GM12878 (cell line): Measurements from ENCODE around the gene ACSL3. TPM values are rescaled to one million over a fixed set of nuclear protein-coding genes. Genes with fewer than 3 reads are reported as not detected.

Experiments used
- ATAC-seq: fragments of 200-7000 bp; cut with Tn5 transposase; 3 replicates; pipeline ENCODE4 v1.9.1; 2020; ENCODE audit warnings: mild to moderate bottlenecking, moderate library complexity
- BruUV-seq: library from RNA; stranded (reverse); fragments of 400-500 nt; replicated peaks from 2 replicates; lab custom pipeline; 2021; lab: Mats Ljungman, UMichigan
- CTCF ChIA-PET: fragments of 300-600 bp; sonication (Branson Sonifier 250); formaldehyde crosslinking; extraction: SDS; loops from one replicate; lab custom pipeline; 2021; ENCODE audit warnings: inconsistent platforms; lab: Yijun Ruan, JAX
- POLR2A ChIA-PET: fragments of 350-600 bp; formaldehyde crosslinking; extraction: SDS; loops from one replicate; lab custom pipeline; 2021; ENCODE audit warnings: inconsistent platforms; lab: Charles Lee
- RAD21 ChIA-PET: fragments of 300-600 bp; sonication (Branson Sonifier 250); formaldehyde crosslinking; loops from one replicate; lab custom pipeline; 2023; ENCODE audit warnings: antibody characterized with exemption; ENCODE audit not compliant: unreplicated experiment; lab: Charles Lee
- SMC1A ChIA-PET: fragments of 300-600 bp; sonication (Branson Sonifier 250); formaldehyde crosslinking; loops from one replicate; lab custom pipeline; 2023; ENCODE audit not compliant: unreplicated experiment, uncharacterized antibody; lab: Charles Lee
- DNase-seq: peaks from one replicate; pipeline ENCODE4 v3.0.0-alpha.2; 2011; ENCODE audit warnings: low read depth, low spot score
- FAIRE-seq: peaks from 3 replicates; lab custom pipeline; 2011; peaks lifted over from hg19 to GRCh38; lab: Jason Lieb, UNC
- H2AFZ ChIP-seq: 2 replicates; pipeline ENCODE4 v1.6.0; 2011; ENCODE audit warnings: low read depth, low read length, control low read depth; ENCODE audit not compliant: control insufficient read depth
- H3K27ac ChIP-seq: 2 replicates; pipeline ENCODE4 v1.5.1; 2011; ENCODE audit warnings: control low read depth; ENCODE audit not compliant: control insufficient read depth, insufficient read depth
- H3K27me3 ChIP-seq, 2 experiments: replicated peaks in 1 of 2; 2 replicates each; pipeline versions ENCODE4 v1.6.0 to v1.6.1; 2011; ENCODE audit warnings: low read length in 1 of 2; ENCODE audit not compliant: control insufficient read depth in 2 of 2, insufficient read depth in 2 of 2
- H3K36me3 ChIP-seq, 2 experiments: 2 replicates each; pipeline ENCODE4 v1.5.1; 2011; ENCODE audit warnings: low read length in 1 of 2; ENCODE audit not compliant: control insufficient read depth in 2 of 2, insufficient read depth in 2 of 2
- H3K4me1 ChIP-seq: 2 replicates; pipeline ENCODE4 v1.6.1; 2011; ENCODE audit warnings: mild to moderate bottlenecking, low read length, moderate library complexity, mixed read lengths; ENCODE audit not compliant: control insufficient read depth, insufficient read depth
- H3K4me2 ChIP-seq: 2 replicates; pipeline ENCODE4 v1.6.0; 2011; ENCODE audit warnings: control low read depth; ENCODE audit not compliant: control insufficient read depth, insufficient read depth
- H3K4me3 ChIP-seq: fragments of 200-600 bp; sonication (generic); 2 replicates; pipeline ENCODE4 v1.5.1; 2016
- H3K79me2 ChIP-seq: 2 replicates; pipeline ENCODE4 v1.6.0; 2011; ENCODE audit warnings: low read length; ENCODE audit not compliant: control insufficient read depth, insufficient read depth
- H3K9ac ChIP-seq: 2 replicates; pipeline ENCODE4 v1.8.0; 2011; ENCODE audit warnings: low read length, control low read depth, mixed read lengths; ENCODE audit not compliant: control insufficient read depth, insufficient read depth
- H3K9me3 ChIP-seq: replicated peaks from 3 replicates; pipeline ENCODE4 v1.5.1; 2011; ENCODE audit warnings: mild to moderate bottlenecking, low read length; ENCODE audit not compliant: control insufficient read depth, insufficient read depth
- H4K20me1 ChIP-seq: 2 replicates; pipeline ENCODE4 v1.6.0; 2011; ENCODE audit not compliant: control insufficient read depth, insufficient read depth
- BRCA1 ChIP-seq: IDR thresholded peaks from 2 replicates; pipeline ENCODE4 v1.6.1; 2011; ENCODE audit warnings: low read depth, low read length, improper control_type of control experiment
- CBX3 ChIP-seq: fragments of 200-600 bp; sonication (generic); IDR thresholded peaks from 2 replicates; pipeline ENCODE4 v1.6.1; 2016; ENCODE audit warnings: low read depth, borderline replicate concordance
- CEBPZ ChIP-seq: fragments of 150-350 bp; IDR thresholded peaks from 2 replicates; pipeline ENCODE4 v1.6.1; 2016; ENCODE audit warnings: low read depth, low read length
- CHD1 ChIP-seq: IDR thresholded peaks from 2 replicates; pipeline ENCODE4 v1.6.1; 2012; ENCODE audit warnings: low read depth, low read length, improper control_type of control experiment
- HDAC2 ChIP-seq: fragments of 200-600 bp; sonication (generic); IDR thresholded peaks from 2 replicates; pipeline ENCODE4 v1.6.1; 2017
- HDAC6 ChIP-seq: fragments of 200-600 bp; sonication (generic); IDR thresholded peaks from one replicate; pipeline ENCODE4 v1.8.0; 2017; ENCODE audit warnings: antibody characterized with exemption; ENCODE audit not compliant: unreplicated experiment
- IKZF1 ChIP-seq: fragments of 450-650 bp; conservative IDR thresholded peaks from 2 replicates; pipeline ENCODE4 v1.6.1; 2017; ENCODE audit warnings: antibody characterized with exemption, mild to moderate bottlenecking
- JUND ChIP-seq: IDR thresholded peaks from 2 replicates; pipeline ENCODE4 v1.6.1; 2012; ENCODE audit warnings: low read depth, mild to moderate bottlenecking, low read length, improper control_type of control experiment, moderate library complexity
- MEF2A ChIP-seq: IDR thresholded peaks from 2 replicates; pipeline ENCODE4 v1.6.1; 2011; ENCODE audit warnings: low read depth, mild to moderate bottlenecking, low read length, moderate library complexity; ENCODE audit not compliant: insufficient read depth
- MLLT1 ChIP-seq: fragments of 450-650 bp; IDR thresholded peaks from 2 replicates; pipeline ENCODE4 v1.6.1; 2016; ENCODE audit warnings: mild to moderate bottlenecking
- SREBF2 ChIP-seq: IDR thresholded peaks from 2 replicates; pipeline ENCODE4 v1.6.1; 2012; ENCODE audit warnings: mild to moderate bottlenecking, low read length
- STAT1 ChIP-seq: fragments of 450-650 bp; conservative IDR thresholded peaks from 2 replicates; pipeline ENCODE4 v1.6.1; 2014; ENCODE audit warnings: antibody characterized with exemption, mild to moderate bottlenecking
- TARDBP ChIP-seq: IDR thresholded peaks from 2 replicates; pipeline ENCODE4 v1.6.1; 2016; ENCODE audit warnings: borderline replicate concordance
- TBL1XR1 ChIP-seq: IDR thresholded peaks from 2 replicates; pipeline ENCODE4 v1.6.1; 2012; ENCODE audit warnings: low read depth, low read length, improper control_type of control experiment
- WGBS: methylation state at CpG from one replicate; pipeline ENCODE4 v1.1.6; 2016; ENCODE audit warnings: low lambda C conversion rate; ENCODE audit not compliant: insufficient replicate concordance, insufficient coverage; ENCODE audit errors: missing lambda C conversion rate; 5-methylcytosine and 5-hydroxymethylcytosine counted together
- in situ Hi-C: fragments of 300-500 bp; cut with MboI; formaldehyde crosslinking; loops from 9 replicates; pipeline ENCODE4 v1.14.3; 2018; ENCODE audit warnings: mixed read lengths
- intact Hi-C: fragments of 100-400 bp; cut with micrococcal nuclease; formaldehyde crosslinking; loops from one replicate; pipeline ENCODE4 v1.14.2; 2022; ENCODE audit not compliant: unreplicated experiment
- polyA plus RNA-seq, 11 experiments: library from polyadenylated mRNA; depleted of rRNA in 4 of 11; unstranded in 6 of 11; stranded (reverse) in 5 of 11; fragments of >200 nt; fragmentation: Nextera tagmentation in 4 of 11; fragmentation: Illumina TruSeq in 1 of 11; extraction: Ambion mirVana in 4 of 11; extraction: Trizol in 1 of 11; gene quantifications; 1 replicate in 1 of 11; 2 replicates in 10 of 11; pipeline versions ENCODE4 v1.2.1 to v1.2.3, GENCODE V29; 2011 to 2016; ENCODE audit warnings: inconsistent platforms in 2 of 11, missing spikeins in 2 of 11, low read depth in 1 of 11
- total RNA-seq, 4 experiments: library from RNA; depleted of rRNA in 3 of 4; stranded (reverse); fragments of >200 nt in 3 of 4; fragmentation: Illumina TruSeq in 1 of 4; extraction: Trizol in 1 of 4; gene quantifications; 2 replicates each; pipeline versions ENCODE4 v1.2.1 to v1.2.3, GENCODE V29; 2013 to 2021

ACSL3 gene
- total and polyA plus RNA-seq, 10 of the 15 experiments (the other 5 are each of a cell fraction or from before 2014, with no cell fraction given) = 15.6 to 83.9 (median 56.7) TPM

GRCh38 chr2:222946700-222947287 lies 86.0 kb downstream of the ACSL3 start:
- no peak for TF ChIP-seq MEF2A
- TF ChIP-seq STAT1 = no peak
- TF ChIP-seq CEBPZ = no peak
- no peak for TF ChIP-seq BRCA1
- no peak for TF ChIP-seq IKZF1
- no peak for TF ChIP-seq HDAC6
- no peak for TF ChIP-seq MLLT1
- no peak for TF ChIP-seq JUND
- TF ChIP-seq SREBF2 = no peak
- no peak for TF ChIP-seq CHD1
- TF ChIP-seq TARDBP = no peak
- no peak for TF ChIP-seq TBL1XR1
- TF ChIP-seq CBX3 = no peak
- no peak for TF ChIP-seq HDAC2
- TF ChIP-seq, all 136 proteins: peak for 0
- Histone ChIP-seq H3K9ac (no peak overlapping the region), H2AFZ (no peak overlapping the region), H3K4me3 (no peak overlapping the region), H3K9me3 (no peaks in the 10 kb centered on the region), H3K36me3 (no peaks in the 10 kb centered on the region), H3K4me1 (peaks cover 7% of the 10 kb centered on the region; the same call in 1 of the 2 replicates), H3K27ac (no peak overlapping the region), H3K27me3 (no peaks in the 10 kb centered on the region), H3K4me2 (no peak overlapping the region), H4K20me1 (no peaks in the 10 kb centered on the region), H3K79me2 (no peaks in the 10 kb centered on the region)
- intact Hi-C loops (no loop called here), in situ Hi-C loops (no loop called here)
- ChIA-PET RAD21 (interaction anchor here (2.5 kb wide), 1 partner anchor 25 kb away, joined by 5 read pairs; no protein-coding TSS in a partner anchor), POLR2A (no interaction called here), CTCF (interaction anchor here (0.6 to 1.8 kb wide), 5 partner anchors 8 to 629 kb away, joined by 3 to 4 read pairs (median 3); no protein-coding TSS in a partner anchor), SMC1A (interaction anchor here (0.7 to 1.5 kb wide), 2 partner anchors 25 to 34 kb away, joined by 3 to 4 read pairs; no protein-coding TSS in a partner anchor)
- ATAC-seq (peak; percentile 20; the same call in 1 of the 3 replicates), DNase-seq (no peak), FAIRE-seq (no peak)
- BruUV-seq = no TSS peak
- WGBS = 83% methylated on average over 7 of the region's 7 CpGs
